ENCODE data around the gene TRABD2B. TPM values are rescaled to one million over a fixed set of nuclear protein-coding genes. Genes with fewer than 3 reads are reported as not detected.

TRABD2B gene
- total and polyA plus RNA-seq, 2 of the 13 experiments (the other 11 are each of a cell fraction or from before 2014, with no cell fraction given), result 0.04 TPM; not detected in 1

- TF ChIP-seq ZNF569 (CRISPR knock-in tag; IDR thresholded peaks at IDR 0.05; ENCODE audit: borderline replicate concordance) (no peak), ZNF207 (IDR thresholded peaks at IDR 0.05; ENCODE audit: borderline replicate concordance) (no peak), MAFF (IDR thresholded peaks at IDR 0.05; ENCODE audit: low read depth, low read length) (peak; percentile 87), ZNF703 (CRISPR knock-in tag; IDR thresholded peaks at IDR 0.05; ENCODE audit: borderline replicate concordance) (no peak), ZNF670 (CRISPR knock-in tag; IDR thresholded peaks at IDR 0.05; ENCODE audit: borderline replicate concordance) (peak; percentile 68; the same call in 1 of the 2 replicates), ZNF567 (CRISPR knock-in tag; IDR thresholded peaks at IDR 0.05; ENCODE audit: borderline replicate concordance) (no peak), ZNF382 (CRISPR knock-in tag; IDR thresholded peaks at IDR 0.05; ENCODE audit: borderline replicate concordance) (no peak), ZNF510 (CRISPR knock-in tag; IDR thresholded peaks at IDR 0.05; ENCODE audit: low read depth) (no peak), TCF12 (IDR thresholded peaks at IDR 0.05) (no peak), TCF12 (CRISPR knock-in tag; IDR thresholded peaks at IDR 0.05) (no peak), TCF7L2 (IDR thresholded peaks at IDR 0.05; ENCODE audit: low read depth, low read length) (no peak), CBX2 (IDR thresholded peaks at IDR 0.05; ENCODE audit: low read depth, low read length) (no peak), CBX2 (CRISPR knock-in tag; IDR thresholded peaks at IDR 0.05; ENCODE audit: low read depth) (no peak), ZNF619 (CRISPR knock-in tag; IDR thresholded peaks at IDR 0.05) (no peak), ZNF138 (CRISPR knock-in tag; IDR thresholded peaks at IDR 0.05; ENCODE audit: low read depth) (no peak), FOXK1 (CRISPR knock-in tag; IDR thresholded peaks at IDR 0.05; ENCODE audit: borderline replicate concordance, low read depth) (no peak; the same call in 1 of the 2 replicates), ZNF101 (CRISPR knock-in tag; IDR thresholded peaks at IDR 0.05; ENCODE audit: borderline replicate concordance, low read depth) (no peak), ZBTB39 (CRISPR knock-in tag; IDR thresholded peaks at IDR 0.05) (no peak), ZNF441 (CRISPR knock-in tag; IDR thresholded peaks at IDR 0.05; ENCODE audit: borderline replicate concordance) (no peak), TSC22D2 (CRISPR knock-in tag; IDR thresholded peaks at IDR 0.05; ENCODE audit: borderline replicate concordance) (no peak), ZNF180 (CRISPR knock-in tag; IDR thresholded peaks at IDR 0.05; ENCODE audit: borderline replicate concordance, low read depth) (no peak), GMEB1 (CRISPR knock-in tag; IDR thresholded peaks at IDR 0.05; ENCODE audit: borderline replicate concordance) (no peak), GATAD2A (CRISPR knock-in tag; IDR thresholded peaks at IDR 0.05) (peak; percentile 8; the same call in 1 of the 2 replicates), ZMAT5 (CRISPR knock-in tag; IDR thresholded peaks at IDR 0.05; ENCODE audit: borderline replicate concordance, low read depth) (no peak), EED (CRISPR knock-in tag; IDR thresholded peaks at IDR 0.05) (no peak), ZSCAN20 (CRISPR knock-in tag; IDR thresholded peaks at IDR 0.05; ENCODE audit: borderline replicate concordance) (no peak), FIP1L1 (IDR thresholded peaks at IDR 0.05; ENCODE audit: borderline replicate concordance, insufficient read depth, low read depth, low read length) (no peak)
Observed at GRCh38 chr1:47875831-47876586, 121.2 kb downstream of the TRABD2B start (continued).
